Activated CD8-positive, alpha-beta memory T cell treated with anti-CD3 and anti-CD28 coated beads for 48 hours (primary cell): ENCODE data around the gene ARHGAP45.

Experiments
- DNase-seq, 3 experiments: peaks; one replicate each; pipeline ENCODE4 v3.0.0-alpha.2; 2020; ENCODE audit warnings: low read depth in 2 of 3, low spot score in 2 of 3

Gene ARHGAP45

DNA sequence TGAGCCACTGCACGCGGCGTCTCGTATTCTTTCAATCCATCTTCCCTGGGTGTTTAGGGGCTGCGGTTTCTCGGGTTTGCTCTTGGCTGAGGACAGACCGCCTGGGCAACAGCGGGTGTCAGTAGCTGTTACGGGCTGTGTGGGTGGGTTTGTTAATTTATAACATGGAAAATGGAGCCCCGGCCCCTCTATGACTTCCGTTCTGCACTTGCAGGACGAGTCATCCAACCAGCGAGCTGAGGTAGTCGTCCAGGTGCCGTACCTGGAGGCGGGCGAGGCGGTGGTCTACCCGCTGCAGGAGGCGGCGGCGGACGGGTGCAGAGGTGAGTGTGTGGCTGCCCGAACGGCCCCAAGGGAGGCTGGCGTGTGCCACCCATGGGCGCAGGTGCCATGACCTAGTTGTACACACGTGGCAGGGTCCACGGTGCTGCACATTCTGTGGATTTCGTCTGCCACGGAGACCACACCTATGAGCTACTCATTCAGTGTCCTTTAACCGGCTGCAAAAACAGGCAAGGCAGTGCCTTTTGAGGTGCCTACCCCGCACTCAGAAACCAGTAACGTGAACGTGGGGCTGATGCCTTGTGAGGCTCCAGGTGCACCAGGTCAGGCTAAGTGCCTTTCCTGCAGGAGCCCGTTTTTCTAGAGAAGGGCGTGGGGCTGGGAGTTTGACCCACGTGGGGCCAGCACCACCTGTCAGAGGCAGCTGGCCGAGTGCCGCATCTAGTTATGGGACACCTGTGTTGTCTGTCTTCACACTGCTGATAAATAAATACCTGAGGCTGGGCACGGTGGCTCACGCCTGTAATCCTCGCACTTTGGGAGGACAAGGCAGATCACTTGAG, 17.3 kb downstream of the ARHGAP45 start:
- DNase-seq = no peak

DNA sequence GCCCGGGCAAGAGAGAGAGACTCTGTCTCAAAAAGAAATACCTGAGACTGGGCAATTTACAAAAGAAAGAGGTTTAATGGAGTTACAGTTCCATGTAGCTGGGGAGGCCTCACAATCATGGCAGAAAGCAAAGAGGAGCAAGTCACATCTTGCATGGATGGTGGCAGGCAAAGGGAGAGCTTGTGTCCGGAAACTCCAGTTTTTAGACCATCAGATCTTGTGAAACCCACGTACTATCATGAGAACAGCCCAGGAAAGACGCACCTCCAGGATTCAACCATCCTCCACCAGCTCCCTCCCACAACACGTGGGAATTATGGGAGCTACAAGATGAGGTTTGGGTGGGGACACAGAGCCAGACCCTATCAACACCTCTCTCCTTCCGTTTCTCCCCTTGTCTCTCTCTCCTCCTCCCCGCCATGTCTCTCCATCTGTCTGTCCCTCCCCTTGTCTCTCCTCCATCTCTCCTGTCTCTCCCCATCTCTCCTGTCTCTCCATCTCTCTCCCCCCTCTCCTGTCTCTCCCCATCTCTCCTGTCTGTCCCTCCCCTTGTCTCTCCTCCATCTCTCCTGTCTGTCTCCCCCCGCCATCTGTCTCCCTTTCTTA, 18.2 kb downstream of the ARHGAP45 start:
- no peak for DNase-seq

GRCh38 chr19:1085676-1086442, 18.9 kb downstream of the ARHGAP45 start:
- DNase-seq = no peak

DNA sequence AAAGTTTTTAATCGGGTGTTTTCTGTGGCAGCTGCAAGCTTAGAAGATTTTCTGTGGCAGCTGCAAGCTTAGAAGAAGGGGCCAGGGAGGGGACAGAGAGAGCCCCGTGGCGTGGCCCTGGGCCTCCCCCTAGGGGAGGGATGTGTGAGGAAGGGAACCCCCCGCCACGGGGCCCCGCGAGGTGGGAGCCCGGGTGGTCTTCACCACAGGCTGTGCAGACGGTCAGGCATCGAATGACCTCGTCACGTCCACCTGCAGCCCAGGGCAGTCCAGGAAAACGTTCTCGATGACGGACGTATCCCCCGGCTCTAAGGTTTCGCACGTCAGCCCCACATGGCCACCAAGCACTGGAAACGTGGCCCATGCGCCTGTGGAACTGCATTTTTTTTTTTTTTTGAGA, 19.6 kb downstream of the ARHGAP45 start:
- DNase-seq = no peak

DNA sequence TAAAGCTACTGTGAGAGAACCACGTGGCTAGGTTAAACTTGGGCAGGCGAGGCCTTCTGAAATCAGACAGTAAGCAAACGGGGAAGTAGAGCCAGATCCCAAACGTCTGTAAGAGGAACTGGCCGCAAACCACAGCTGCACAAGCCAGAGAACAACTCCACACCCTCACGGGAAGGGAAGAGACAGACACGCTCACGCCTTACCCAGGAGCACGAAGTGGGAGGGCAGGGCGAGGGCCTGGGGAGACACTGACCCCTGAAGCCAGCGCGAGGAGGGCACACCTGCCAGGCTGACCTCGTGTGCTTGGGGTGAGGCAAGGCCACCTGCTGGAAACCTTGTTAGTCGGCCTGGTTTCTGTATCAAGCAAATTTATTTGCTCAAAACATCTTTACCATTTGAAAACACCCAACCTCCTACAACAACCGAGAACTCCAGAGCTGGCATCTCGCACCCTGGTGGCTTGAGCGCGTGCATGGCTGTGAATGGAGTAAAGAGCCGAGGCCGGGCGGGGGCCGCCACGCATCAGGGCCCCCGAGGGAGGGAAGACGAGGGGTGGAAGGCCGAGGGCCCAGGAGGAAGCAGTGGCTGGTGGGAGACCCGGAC, 20.9 kb downstream of the ARHGAP45 start:
- DNase-seq = no peak

DNA sequence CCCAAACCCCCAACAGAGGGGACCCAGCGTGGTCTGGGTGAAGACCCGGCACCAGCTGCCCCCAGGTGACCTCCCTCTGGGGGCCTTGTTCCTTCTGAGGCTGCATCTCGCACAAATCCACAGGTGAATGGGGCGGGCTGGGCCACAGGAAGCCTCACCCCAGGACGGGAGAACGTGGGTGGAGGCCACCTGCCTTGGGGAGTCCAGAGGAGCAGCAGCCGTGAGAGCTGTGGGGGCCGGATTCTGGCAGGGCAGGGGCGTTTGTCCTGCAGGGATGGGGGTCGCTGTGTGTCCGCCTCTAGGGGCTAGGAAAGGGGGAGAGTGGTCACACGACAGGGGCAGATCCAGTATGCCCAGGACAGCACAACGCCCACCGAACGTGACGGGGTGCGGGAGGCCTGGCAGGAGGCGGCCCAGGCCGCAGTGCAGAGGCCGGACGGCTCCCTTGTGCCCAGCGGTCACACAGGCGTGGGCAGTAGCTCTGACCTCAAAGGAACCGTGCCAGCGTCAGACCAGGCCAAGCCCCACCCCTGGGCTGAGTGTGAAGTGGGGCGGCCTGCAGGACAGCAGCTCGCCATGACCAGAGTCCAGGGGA, 21.5 kb downstream of the ARHGAP45 start:
- DNase-seq = no peak

DNA sequence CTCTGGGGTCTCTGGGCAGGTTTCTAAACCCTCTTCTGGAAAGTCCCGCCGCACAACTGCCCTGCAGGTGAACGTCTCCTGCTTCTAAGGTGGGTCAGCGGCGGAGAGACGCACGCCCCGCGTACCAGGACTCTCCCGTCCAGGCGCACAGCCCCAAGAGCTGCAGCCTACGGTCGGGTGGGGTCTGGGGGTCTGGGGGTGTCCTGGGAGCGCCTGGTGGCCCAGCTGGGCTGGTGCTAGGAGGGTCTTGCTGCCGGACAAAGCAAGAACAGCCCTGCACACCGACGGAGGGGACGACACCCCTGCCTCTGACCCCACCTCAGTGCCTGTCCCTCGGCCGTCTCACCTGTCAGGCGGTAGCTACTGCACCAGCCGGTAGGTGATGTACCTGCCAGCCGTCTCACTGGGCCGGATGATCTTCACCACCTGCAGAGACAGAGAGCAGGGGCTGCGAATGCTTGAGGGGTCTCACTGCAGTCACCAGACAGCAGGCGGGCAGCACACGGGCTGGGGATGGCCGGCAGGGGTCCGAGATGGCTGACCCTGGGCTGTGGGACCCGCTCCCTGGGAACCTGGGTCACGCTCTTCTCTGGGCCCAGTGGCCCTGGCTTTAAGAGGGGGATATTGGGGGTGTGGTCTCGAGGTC, 22.3 kb downstream of the ARHGAP45 start:
- no peak for DNase-seq

DNA sequence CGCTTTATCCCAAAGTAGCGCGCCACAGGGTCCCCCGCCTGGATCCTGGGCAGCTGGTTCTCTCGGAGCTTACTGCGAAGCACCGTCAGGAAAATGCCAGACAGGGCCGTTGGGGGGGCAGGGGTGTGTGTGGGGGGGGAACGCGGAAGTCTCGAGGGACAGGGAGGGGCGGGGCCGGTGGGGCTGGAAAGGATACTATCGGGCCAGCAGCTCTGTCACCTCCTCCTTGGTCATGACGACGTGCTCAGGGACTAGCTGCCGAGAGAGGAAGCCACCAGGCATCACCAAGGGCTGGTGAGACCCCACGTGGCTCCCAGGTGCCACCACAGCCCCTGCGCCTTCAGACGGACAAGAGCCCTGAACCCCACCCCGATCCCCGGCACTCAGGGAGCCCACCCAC, 22.9 kb downstream of the ARHGAP45 start:
- DNase-seq = no peak

DNA sequence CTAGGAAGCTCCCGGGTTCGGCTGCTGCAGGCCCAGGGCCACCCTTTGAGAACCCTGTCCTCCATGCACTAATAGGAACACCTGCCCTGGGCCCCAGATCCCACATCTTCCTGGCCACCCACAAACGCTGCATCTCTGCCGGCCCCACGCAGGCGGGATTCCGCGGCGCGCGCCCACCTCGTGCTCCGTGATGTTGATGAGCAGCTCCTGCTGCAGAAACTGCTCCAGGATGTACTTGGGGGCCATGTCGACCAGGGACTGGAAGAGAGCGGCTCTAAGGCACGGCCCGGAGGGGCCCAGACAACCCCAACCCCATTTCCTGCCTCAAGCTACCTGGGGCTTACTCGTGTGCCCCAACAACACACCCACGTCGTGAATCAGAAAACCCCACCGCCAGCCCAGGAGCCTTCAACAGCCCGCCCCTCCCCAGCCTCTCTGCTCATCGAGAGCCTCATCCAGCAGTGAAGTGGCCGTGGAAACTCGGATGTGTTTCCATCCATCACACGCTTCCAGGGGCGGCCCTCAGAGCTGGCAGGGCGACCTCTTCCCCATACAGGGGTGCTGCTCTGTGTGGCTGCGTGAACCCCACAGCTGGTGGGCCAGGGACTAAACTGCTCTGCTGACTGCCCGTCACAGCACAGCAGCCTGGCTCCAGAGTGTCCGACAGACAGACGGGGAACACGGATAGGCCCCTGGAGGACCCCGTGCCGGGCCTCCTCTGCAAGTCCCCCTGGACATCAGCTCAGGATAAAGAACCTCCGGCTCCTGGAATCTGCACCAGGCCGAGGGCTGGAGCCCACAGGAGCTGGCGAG, 24.0 kb downstream of the ARHGAP45 start:
- no peak for DNase-seq

GRCh38 chr19:1091544-1092175, 24.7 kb downstream of the ARHGAP45 start:
- no peak for DNase-seq

DNA sequence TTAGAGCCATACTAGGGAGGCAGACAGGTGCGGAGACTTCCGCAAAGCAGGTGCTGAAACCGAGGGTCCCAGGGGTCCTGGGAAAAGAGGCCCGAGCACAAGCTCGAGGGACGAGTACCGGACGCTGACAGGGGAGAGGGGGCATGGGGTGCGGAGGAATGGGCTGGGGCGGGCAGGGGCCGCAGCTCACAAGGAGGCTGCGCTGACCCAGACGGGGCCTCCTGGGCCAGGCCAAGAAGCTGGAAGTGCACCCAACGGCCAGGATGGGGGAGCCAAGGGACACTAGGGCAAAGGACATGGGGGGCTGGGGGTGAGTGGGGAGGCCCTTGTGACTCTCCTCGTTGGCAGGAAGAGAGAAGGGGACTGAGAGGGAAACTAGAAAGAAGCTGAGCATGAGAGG, 26.4 kb downstream of the ARHGAP45 start:
- no peak for DNase-seq

GRCh38 chr19:1093811-1094553, 27.0 kb downstream of the ARHGAP45 start:
- DNase-seq = no peak

- no peak for DNase-seq
These were observed 27.6 kb downstream of the ARHGAP45 start for GRCh38 chr19:1094655-1094977.

GRCh38 chr19:1094978-1095701, 28.2 kb downstream of the ARHGAP45 start, which contains the start of gene POLR2E:
Gene POLR2E (minus strand): TSS chr19:1095375. CDS start chr19:1095315, 60 bp downstream.
- peak; percentile 97 to 99 (median 98) for DNase-seq

GRCh38 chr19:1097810-1098176, 30.8 kb downstream of the ARHGAP45 start:
- no peak for DNase-seq

DNA sequence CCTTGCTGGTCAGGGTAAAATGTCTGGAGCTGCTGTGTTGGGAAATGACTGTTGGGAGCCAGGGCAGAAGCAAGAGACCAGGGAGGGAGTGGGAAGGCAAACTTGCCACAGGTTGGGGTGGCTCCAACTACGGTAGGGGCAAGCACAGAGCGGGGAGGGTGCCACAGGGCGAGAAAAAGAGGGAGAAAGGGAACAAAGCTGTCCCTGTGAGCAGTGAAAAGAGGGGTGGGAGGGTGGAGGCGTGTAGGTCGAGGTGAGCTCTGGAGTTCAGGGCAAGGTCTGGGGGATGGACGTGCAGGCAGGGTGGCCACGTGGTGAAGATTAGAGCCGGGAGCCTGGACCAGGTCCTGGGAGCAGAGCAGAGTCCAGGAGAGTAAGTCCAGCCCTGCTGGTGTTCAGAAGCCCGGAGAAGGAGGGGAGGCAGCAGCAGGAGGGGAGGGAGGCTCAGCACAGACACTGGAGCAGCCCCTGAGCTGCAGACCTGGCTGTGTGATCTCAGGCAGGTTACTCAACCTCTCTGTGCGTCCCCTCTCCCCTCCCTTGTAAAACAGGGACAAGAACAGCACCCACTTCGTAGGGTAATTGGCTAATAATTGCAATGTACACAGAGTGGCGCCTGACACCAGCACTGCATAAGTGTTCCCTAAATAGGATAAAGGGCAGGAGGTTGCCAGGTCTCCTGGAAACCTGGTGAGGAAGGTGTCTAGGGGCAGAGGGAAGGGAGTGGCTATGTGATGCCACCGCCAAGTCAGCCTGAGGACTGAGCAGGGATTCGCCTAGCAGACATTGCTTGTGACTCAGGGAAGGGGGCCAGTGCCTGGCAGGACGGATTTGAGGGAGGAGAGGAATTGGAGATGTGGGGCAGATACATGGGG, 31.4 kb downstream of the ARHGAP45 start:
- no peak for DNase-seq

DNA sequence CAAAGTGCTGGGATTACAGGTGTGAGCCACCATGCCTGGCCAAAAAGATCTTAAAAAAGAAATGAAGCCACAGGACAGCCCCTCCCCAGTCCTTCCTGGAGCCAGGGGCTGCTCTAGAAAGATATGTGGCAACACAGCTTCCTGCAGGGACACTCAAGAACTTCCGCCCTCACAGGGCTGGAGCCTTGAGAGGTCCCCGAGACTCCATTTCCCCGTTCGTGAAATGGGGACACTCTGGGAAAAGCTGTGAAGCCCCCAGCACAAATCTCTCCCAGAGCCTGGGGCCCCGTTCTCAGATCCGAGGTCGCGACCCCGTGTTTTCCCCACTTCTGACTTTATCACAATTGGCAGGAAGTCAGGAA, 34.4 kb downstream of the ARHGAP45 start:
- DNase-seq = no peak
